ENCODE measurements around the gene CCDC187.

DNA sequence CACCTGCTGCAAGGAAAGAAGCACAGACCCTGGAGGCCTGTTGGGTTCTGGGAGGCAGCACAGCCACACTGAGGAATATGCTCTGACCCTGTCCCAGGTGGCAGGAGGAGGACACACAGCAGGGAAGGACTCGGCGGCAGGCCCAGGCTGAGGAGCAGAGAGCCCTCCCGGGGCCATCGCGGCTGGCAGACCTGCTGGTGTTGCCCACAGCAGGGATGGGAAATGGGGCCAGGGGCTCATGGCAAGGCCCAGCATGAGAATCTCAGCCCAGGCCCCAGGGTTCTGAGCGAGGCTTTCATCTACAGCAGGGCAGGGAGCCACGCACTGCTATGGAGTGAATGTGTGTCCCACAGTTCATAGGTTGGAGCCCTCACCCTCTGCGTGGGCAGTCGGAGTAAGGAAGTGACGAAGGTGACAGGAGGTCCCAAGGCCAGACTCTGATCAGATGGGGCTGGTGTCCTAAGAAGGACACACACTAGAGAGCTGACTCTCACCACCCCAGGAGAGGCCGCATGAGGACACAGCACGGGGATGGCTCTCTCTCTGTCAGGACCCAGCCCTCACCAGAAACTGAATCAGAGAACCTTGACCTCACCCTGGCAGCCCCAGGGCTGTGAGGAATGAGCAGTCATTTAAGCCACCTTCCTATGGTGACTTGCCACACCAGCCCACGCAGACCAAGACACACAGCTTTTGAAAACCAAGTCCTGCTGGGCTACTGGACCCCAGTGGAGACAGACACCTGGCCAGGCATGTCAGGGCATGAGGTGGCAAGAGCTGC lies 13.2 kb upstream of the CCDC187 start:
- TF ChIP-seq, protein P1, sequence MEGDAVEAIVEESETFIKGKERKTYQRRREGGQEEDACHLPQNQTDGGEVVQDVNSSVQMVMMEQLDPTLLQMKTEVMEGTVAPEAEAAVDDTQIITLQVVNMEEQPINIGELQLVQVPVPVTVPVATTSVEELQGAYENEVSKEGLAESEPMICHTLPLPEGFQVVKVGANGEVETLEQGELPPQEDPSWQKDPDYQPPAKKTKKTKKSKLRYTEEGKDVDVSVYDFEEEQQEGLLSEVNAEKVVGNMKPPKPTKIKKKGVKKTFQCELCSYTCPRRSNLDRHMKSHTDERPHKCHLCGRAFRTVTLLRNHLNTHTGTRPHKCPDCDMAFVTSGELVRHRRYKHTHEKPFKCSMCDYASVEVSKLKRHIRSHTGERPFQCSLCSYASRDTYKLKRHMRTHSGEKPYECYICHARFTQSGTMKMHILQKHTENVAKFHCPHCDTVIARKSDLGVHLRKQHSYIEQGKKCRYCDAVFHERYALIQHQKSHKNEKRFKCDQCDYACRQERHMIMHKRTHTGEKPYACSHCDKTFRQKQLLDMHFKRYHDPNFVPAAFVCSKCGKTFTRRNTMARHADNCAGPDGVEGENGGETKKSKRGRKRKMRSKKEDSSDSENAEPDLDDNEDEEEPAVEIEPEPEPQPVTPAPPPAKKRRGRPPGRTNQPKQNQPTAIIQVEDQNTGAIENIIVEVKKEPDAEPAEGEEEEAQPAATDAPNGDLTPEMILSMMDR (optimal IDR thresholded peaks at IDR 0.05 in 1 of 3, IDR thresholded peaks at IDR 0.05 in 1 of 3, conservative IDR thresholded peaks at IDR 0.05 in 1 of 3; ENCODE audit: extremely low read depth in 1 of 3, insufficient read depth in 2 of 3, low read length in 3 of 3), result no peak
- no peak for TF ChIP-seq EZH2 (IDR thresholded peaks at IDR 0.05; ENCODE audit: low read length)
